HepG2 (cell line): ENCODE results near the gene PNLIPRP1.

ENCODE experiments used
- HCFC1 ChIP-seq: fragments of 150-350 bp; IDR thresholded peaks from 2 replicates; pipeline ENCODE4 v1.6.1; 2014; ENCODE audit warnings: low read depth, low read length
- KDM1A ChIP-seq: IDR thresholded peaks from 2 replicates; pipeline ENCODE4 v1.6.1; 2016; ENCODE audit warnings: missing compliant biosample characterization
- NFE2 ChIP-seq: sonication (generic); formaldehyde crosslinking; IDR thresholded peaks from 2 replicates; pipeline ENCODE4 v1.4.0; 2020; ENCODE audit warnings: missing genetic modification reagents
- TCF7 ChIP-seq: sonication (generic); IDR thresholded peaks from 2 replicates; pipeline ENCODE4 v1.6.1; 2016; ENCODE audit warnings: antibody characterized with exemption, low read depth
- ZFP36L2 ChIP-seq: sonication (generic); formaldehyde crosslinking; IDR thresholded peaks from 2 replicates; pipeline ENCODE4 v1.4.0; 2020; ENCODE audit warnings: missing genetic modification reagents
- ZNF205 ChIP-seq: IDR thresholded peaks from 2 replicates; pipeline ENCODE4 v1.6.1; 2018; ENCODE audit warnings: missing biosample characterization, missing genetic modification reagents

DNA sequence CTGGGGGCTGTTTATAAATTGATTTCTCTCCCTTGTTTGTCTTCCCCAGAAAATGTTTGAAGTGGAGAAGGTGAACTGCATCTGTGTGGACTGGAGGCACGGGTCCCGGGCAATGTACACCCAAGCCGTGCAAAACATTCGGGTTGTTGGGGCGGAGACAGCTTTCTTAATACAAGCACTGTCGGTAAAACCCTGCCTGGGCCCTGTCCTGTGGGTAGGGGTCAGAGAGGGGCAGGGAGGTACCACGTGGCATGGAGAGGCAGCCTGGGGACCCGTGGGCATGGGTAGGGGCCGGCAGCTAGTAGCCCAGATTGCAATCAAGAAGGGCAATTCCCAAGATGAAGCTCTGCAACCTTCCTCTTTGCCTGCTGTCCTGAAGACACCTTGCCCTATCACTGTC lies 36.1 kb downstream of the PNLIPRP1 start:
- TF ChIP-seq HCFC1 (no peak), TCF7 (no peak), NFE2 (CRISPR knock-in tag) (no peak), ZNF205 (CRISPR knock-in tag) (no peak), ZFP36L2 (CRISPR knock-in tag) (no peak), KDM1A (CRISPR knock-in tag) (no peak)
